HG02938 (cell line): ENCODE data around the gene MYLK.
"Not testable (repeated sequence)": the region's sequence is repeated elsewhere in the genome, so short reads cannot be mapped to it uniquely, and the experiment has no call there.

Source experiments
- ATAC-seq: cut with Tn5 transposase; IDR thresholded peaks from one replicate; pipeline ENCODE4 v1.9.1; 2021; ENCODE audit warnings: mild to moderate bottlenecking, moderate library complexity; ENCODE audit not compliant: unreplicated experiment

MYLK gene

DNA sequence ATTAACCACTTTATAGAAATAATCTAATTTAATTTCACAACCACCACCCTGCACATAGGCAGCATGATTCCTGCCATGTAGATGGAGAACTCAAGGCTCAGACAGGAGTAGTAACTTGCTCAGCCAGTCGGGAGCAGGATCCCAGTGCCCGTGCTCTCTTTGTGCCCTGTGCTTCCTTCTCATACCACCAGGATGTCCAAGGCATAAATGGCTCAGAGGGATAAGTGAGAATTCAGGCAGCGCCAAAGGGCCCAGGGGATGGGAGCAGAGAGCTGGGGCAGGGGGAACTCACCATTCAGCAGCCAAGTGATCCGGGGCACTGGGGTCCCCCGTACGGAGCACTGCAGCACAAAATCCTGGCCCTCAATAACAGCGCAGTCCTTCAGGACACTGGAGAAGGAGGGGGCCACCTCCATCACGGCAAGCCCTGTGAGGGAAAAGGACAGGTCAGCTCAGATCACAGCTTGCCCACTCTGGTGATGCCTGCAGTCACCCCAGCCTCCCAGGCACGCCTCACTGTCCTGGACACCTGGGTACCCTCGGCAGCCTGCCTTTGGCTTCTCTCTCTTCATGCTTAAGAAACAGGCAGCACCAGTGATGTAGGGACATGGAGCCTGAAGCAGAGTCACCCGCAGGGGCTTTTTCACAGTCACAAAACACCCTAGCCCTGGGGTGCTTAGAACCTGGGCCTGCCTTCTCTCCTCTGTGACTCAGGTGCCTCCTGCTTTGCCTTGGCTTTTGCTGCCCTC, 158.3 kb downstream of the MYLK start:
- no peak for ATAC-seq

GRCh38 chr3:123724306-123724705, 159.8 kb downstream of the MYLK start:
- ATAC-seq = no peak

- peak; percentile 54 for ATAC-seq
Observed at GRCh38 chr3:123723522-123724168, 160.5 kb downstream of the MYLK start.

- ATAC-seq = no peak
Observed at GRCh38 chr3:123723070-123723469, 161.1 kb downstream of the MYLK start.

GRCh38 chr3:123722456-123722855, 161.7 kb downstream of the MYLK start:
- no peak for ATAC-seq

DNA sequence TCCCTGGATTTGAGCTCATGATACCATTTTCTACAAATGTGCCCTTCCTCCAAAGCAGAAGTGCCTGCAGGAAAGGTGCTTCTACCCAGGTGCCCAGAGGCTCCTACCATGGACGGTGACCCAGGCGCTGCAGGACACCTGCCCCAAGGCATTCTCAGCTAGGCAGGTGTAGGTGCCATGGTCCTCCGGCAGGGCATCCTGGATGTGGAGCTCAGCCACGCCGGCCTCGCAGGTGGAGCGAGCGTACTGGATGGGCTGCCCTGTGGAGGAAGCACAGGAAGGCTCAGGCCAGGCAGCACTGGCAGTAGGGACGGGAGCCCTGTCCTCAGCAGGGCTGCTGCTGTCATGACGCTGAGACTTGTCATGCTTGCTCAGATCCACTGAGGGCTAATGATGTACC, 162.1 kb downstream of the MYLK start:
- ATAC-seq = no peak

GRCh38 chr3:123721095-123721689, 162.9 kb downstream of the MYLK start:
- not testable (repeated sequence) for ATAC-seq

- no peak for ATAC-seq
Observed at GRCh38 chr3:123720638-123721037, 163.5 kb downstream of the MYLK start.

DNA sequence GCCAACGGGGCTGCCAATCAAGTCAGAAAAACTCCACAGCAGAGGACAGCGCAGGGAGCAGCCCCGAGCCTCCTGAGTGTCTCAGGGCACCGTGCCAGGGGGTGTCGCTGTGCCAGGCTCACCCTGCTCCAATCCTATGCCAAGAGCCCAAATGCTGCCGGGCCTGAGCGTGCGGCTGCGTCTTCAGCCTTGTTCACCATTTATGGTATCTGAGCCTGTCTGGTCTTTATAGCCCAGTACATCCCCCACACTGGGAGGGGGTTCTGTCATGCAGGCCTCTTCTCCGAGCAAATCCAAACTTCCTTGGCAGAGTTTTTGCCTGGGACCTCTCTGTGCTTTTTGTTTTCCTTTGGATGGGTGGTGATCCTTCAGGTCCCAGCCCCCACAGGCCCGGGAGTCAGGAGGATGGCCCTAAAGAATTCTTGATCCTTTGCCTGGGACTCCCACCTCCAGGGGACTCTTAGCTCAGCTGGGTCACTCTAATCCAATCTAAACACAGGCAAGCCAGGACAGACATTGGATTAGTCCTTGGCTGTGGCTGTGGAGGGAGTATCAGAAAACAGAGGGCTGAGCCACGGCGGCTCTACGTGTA, 164.2 kb downstream of the MYLK start:
- no peak for ATAC-seq

GRCh38 chr3:123719061-123719756, 164.9 kb downstream of the MYLK start:
- not testable (repeated sequence) for ATAC-seq

DNA sequence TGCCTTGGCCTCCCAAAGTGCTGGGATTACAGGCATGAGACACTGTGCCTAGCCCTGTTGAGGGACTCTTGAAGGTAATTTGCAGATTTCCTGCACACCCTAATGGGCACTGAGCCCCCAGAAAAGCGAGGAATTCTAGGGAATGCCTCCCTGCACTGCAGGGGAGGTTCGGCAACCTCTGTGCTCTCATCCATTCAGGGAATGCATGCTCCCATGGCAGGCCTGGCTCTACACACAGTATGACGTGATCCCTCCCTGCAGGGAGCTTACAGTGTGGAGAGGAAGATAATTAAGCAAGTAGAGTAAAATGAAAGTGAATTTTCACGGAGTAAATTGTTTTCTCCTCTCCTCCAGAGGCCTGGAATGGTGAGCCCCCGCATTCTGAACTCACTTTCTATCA, 166.0 kb downstream of the MYLK start:
- ATAC-seq = no peak

GRCh38 chr3:123717451-123717850, 166.7 kb downstream of the MYLK start:
- ATAC-seq = not testable (repeated sequence)

DNA sequence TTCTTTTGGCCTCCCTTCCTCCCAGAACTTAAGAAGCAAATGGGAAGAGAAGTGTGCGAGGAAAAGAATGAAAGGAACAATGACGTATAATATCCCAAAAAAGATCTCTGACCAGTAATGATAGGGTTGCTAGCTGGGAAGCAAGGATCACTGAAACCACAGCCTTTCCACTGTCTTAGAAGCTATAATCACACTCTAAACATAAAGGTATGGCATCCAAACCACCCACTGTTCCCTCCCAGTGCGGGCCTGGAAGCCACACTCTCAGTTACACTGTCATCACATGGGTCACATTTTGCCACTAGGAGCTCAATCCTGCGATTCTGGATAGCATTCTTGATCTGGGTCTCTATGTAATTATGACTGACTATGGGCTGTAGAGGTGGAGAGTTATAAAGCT, 167.7 kb downstream of the MYLK start:
- ATAC-seq = no peak

GRCh38 chr3:123713211-123713610, 170.9 kb downstream of the MYLK start:
- ATAC-seq = no peak

DNA sequence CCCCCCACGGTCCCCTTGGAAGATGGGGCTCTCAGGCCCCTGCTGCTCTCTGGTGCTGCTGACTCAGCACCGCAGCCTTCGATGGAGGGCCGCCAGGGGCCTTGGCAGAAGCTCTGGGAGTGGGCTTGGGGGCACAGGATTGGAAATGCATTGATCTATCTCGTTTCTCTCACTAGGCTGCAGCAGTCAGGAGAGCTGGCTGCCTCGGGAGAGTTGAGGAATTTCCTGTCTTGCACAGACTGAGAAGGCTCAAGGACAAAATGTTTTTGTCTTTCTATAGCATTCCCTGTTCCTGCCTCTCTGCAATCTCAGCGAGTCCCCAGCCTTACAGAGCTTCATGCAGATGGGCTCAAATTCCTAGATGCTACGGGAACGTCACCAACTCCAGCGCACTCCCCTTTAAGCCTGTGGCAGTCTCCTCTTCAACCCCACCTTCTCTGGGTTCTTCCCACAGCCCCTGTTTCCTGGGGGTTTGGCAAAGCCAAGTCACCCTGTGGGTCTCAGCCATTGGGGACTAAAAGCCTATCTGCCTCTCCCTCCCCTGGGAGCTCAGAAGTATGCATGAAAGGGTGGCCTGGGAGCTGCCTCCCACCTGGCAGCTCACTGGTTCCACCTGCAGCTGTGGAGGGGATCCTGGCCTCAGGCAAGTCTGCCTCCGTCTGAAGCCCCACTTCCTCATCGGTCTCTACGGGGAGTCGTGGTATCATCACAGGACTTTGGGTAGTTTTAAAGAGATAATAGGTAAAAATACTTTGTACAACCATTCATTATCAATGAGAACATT, 171.9 kb downstream of the MYLK start:
- ATAC-seq = no peak

DNA sequence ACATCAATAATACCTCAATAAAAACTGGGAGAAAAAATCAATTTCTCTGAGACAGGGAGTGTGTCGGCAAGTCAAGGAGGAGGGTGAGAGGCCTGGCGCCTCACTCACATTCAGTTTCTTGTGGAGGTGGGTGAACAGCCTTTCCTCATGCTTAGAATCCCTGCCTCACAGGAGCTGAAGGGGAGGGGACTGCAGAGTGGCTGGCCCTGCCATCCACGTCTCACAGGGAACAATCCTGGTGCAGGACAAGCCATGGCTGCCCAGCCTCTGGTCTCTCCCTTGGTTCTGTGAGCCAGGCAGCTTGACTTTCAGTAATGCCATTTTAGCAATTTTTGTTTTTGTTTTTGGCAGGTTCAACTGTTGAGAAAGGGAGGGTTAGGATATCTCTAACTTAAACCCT, 172.8 kb downstream of the MYLK start:
- no peak for ATAC-seq

- ATAC-seq = no peak
Observed at GRCh38 chr3:123708531-123708930, 175.6 kb downstream of the MYLK start.

DNA sequence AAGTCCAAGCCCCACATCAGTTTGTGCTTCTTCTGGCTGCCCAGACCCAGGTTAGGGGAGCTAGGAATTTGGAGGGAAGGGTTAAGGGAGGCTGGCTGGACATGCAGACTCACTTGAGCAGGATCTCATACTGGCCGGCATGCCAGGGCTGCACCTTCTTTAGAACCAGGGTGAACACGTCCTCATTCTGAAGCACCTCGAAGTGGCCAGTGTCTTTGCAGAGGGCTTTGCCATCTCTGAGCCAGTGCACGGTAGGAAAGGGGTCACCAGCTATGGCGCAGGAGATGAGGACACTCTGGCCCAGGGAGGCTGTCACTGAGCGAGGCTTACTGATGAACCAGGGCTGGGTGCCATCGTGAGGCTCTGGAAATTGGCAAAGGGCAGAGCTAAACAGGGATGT, 176.5 kb downstream of the MYLK start:
- not testable (repeated sequence) for ATAC-seq

GRCh38 chr3:123706871-123707270, 177.3 kb downstream of the MYLK start:
- ATAC-seq = no peak

DNA sequence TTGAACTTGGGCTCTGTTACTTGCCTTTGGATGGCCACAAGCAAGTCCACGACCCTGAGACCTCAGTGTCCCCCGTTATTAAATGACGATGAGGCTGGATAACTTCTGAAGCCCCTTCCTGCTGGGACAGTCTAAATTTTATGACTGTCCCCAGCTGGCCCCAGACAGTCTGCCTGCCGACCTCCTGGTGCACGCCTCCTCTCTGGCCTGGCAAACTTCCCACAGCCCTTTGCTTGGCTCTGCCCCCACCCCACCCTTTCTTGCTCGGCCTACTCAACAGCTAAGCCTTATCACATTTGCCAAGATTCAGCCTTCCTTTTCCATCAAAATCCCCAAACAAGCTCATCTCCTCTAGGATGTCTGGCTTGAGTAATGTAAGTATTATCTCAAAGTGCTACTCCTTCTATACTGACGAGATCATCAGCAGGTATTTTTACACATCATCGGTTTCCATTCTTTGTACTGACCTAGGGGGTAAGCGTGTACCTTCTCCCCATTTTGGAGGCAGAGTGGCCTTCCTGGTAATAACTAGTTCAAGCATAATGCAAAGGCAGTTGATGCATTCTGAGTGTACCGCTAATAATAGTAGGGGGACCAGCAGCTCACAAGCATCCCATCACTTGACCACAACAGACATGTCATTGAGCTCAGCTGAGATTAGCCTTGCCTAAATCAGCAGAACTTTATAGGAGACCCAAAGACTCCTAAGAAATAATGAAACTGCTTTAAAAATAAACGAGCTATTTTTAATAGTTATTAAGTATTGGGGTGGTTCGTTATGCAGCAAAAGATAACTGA, 178.4 kb downstream of the MYLK start:
- ATAC-seq = no peak
